ENCODE data around the gene TMEM196.
"Not testable (repeated sequence)": the region's sequence is repeated elsewhere in the genome, so short reads cannot be mapped to it uniquely, and the experiment has no call there.

TMEM196 gene

DNA sequence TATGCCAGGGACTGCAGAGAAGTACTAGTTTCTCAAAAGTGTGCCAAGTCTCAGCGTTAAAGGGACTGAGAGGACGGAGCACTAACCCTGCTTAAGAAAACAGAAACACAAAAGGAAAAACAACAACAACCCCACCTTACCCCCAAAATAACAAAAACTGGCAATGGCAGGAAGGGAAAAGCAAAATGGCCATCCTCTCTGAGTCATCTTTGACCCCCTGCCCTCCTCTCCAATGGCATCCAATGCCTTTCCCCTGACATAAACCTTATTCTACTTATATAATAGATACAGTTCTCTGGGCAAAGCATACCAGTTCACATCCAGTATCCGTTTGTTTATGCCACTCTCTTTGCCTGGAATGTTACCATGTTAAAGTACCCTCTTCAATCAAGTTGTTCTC, 66.2 kb downstream of the TMEM196 start:
- DNase-seq (ENCODE audit: low spot score) = no peak

DNA sequence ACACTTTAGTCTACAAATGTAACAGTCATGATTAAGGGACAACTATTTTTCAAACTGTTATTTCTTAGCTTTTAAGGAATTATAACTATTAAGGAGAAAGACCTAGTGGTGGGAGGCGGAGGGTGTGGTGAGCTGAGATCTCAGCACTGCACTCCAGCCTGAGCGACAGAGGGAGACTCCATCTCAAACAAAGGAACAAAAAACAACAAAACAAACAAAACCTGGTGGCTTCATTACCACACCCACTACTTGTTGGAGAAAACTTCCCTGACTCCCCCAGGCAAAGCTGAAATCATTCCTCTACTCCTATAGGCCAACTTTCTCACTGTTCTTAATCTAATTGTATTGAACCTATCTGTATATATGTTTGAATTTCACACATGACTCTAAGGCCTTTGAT, 67.8 kb downstream of the TMEM196 start:
- no peak for DNase-seq (ENCODE audit: low spot score)

DNA sequence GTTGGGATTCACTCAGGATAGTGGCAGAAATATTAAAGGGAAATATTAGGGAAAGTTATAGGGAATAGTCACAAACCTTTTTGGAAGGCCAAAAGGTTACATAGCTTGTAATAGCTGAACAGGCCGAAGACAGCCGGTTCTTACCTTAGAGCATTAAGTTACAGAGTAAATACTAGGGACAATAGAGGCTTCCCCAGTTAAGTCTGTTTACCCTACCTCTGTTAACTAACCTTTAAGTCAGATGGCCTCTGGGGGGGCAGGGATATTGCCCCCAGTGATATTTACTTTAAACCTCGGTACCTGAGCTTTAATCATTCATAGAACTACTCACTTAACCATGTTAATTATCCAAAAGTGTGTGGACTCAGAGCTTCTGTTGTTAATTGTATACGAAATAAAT, 71.9 kb downstream of the TMEM196 start:
- no peak for DNase-seq (ENCODE audit: low spot score)

DNA sequence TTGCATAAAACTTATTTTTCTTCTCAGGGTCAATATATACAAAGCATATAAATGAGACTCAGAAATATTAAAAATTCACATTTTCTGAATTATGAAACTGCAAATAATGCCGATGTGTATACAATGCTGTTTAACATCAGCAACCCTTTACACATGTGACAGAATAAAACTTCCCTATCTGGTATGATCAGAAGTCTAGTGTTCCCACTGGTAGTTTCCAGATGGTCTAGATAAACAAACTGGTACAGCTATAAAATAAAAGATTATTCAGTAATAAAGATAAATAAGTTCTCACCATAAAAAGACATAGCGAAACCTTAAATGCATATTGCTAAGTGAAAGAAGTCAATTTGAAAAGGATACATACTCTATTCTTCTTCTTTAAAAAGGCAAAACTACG, 72.5 kb downstream of the TMEM196 start:
- no peak for DNase-seq (ENCODE audit: low spot score)

DNA sequence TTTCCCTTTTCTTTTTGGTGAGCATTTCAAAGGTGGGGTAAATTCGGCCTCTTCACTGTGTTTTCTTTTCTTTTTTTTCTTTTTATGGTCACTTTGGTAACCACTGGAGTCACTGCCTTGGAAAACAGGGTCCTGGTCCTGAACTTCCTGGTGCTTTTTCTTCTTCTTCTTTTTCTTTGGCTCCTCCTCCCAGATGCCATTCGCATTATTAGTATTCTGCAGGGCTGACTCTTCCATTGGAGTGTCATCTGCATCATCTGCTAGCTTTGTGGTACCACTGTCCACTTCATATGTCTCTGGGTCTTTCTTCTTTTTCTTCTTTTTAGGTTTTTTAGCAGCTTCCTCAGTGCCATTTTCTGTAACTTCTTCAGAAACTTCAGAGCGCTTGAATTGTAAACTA, 75.1 kb downstream of the TMEM196 start:
- no peak for DNase-seq (ENCODE audit: low spot score)

DNA sequence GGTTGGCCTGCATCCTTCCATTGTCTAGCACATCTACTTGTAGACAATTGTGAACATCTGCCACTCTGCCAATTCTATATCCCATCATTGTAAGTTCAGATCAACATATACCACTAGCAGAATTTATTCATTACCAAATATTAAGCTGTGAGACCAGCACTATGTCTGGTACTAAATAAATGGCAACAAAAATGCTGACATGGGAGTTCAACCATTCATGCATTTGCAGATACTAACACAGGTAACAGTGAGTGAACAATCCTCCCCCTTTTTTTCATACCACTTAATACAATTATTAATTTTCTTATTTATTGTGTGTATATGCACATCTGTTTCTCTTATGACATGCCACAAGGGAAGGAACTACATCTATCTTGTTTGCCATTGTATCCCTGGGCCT, 76.5 kb downstream of the TMEM196 start:
- no peak for DNase-seq (ENCODE audit: low spot score)

DNA sequence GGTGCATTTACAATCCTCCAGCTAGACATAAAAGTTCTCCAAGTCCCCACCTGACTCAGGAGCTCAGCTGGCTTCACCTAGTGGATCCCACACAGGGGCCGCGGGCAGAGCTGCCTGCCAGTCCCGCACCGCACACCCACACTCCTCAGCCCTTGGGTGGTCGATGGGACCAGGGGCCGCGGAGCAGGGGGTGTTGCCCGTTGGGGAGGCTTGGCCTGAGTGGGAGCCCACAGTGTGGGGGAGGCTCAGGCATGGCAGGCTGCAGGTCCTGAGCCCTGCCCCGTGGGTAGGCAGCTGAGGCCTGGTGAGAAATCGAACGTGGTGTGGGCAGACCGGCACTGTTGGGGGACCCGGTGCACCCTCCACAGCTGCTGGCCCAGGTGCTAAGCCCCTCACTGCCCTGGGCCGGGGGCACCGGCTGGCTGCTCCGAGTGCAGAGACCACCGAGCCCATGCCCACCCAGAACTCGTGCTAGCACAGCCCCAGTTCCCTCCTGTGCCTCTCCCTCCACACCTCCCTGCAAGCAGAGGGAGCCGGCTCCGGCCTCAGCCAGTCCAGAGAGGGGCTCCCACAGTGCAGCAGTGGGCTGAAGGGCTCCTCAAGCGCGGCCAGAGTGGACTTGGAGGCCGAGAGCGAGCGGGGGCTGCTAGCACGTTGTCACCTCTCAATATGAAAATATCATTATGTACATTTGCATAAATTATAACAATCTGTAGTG, 81.1 kb downstream of the TMEM196 start:
- DNase-seq (ENCODE audit: low spot score) = no peak

DNA sequence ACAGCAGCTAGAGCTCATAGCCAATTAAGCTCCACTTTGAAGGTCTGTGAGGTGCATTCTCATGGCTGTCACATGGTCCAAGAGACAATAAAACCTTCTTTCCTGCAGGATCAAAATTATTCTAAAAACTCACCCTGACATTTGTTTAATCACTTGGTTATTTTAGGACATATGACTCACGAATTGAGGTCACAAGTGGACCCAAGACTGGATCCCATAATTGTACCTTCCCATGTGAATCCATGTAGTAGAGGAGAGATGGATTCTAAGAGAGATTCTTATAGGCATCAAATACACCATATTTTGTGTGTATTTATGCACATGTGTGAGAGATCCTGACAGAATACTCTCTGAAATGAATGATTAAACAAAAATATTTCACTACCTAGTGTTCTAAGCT, 82.7 kb downstream of the TMEM196 start:
- DNase-seq (ENCODE audit: low spot score) = no peak

DNA sequence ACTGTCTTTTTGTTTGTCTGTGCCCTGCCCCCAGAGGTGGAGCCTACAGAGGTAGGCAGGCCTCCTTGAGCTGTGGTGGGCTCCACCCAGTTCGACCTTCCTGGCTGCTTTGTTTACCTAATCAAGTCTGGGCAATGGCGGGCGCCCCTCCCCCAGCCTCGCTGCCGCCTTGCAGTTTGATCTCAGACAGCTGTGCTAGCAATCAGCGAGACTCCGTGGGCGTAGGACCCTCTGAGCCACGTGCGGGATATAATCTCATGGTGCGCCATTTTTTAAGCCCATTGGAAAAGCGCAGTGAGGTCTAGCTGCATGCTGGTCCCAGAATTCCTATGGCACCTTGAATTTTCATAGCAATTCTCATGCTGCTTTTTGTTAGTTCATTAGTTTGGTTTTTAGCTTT, 84.3 kb downstream of the TMEM196 start:
- not testable (repeated sequence) for DNase-seq (ENCODE audit: low spot score)

DNA sequence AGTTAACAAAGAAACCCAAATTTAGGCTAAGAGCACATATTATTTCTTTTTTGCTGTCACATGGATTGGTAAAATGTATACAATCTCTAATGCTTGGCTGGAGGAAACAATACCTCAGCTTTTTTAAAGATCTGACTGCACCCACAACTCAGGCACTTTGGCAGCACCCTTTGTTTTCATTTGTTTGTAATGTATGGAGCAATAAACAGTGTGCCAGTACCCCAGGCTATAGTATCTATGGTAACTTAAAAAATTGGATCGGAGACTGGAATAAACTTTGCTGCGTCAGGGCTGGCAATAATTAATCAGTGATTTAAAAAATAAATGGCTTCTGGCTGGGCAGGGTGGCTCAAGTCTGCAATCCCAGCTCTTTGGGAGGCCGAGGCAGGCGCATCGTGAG, 91.8 kb downstream of the TMEM196 start:
- no peak for DNase-seq (ENCODE audit: low spot score)

DNA sequence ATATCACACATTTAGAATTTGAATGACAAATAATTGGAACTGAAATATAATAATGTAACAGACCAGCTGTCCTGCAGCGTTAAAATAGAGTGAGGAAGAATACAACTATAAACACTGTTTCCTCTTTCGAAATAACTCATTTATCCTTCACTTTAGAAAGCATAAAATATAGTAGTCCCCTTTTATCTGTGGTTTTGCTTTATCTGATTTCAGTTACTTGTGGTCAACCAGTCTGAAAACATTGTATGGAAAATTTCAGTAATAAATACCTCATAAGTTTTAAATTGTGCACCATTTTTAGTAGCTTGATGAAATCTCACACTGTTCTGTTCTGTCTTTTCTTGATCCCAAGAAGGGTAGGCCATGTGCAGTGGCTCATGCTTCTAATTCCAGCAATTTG, 96.2 kb downstream of the TMEM196 start:
- DNase-seq (ENCODE audit: low spot score) = no peak

DNA sequence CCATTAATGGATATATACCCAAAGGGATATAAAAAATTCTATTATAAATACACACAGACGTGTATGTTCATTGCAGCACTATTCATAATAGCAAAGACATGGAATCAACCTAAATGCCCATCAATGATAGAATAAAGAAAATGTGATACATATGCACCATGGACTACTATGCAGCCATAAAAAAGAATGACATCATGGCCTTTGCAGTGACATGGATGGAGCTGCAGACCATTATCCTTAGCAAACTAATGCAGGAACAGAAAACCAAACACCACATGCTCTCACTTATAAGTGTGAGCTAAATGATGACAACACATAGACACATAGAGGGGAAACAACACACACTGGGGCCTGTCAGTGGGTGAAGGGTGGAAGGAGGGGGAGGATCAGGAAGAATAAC, 97.6 kb downstream of the TMEM196 start:
- no peak for DNase-seq (ENCODE audit: low spot score)

DNA sequence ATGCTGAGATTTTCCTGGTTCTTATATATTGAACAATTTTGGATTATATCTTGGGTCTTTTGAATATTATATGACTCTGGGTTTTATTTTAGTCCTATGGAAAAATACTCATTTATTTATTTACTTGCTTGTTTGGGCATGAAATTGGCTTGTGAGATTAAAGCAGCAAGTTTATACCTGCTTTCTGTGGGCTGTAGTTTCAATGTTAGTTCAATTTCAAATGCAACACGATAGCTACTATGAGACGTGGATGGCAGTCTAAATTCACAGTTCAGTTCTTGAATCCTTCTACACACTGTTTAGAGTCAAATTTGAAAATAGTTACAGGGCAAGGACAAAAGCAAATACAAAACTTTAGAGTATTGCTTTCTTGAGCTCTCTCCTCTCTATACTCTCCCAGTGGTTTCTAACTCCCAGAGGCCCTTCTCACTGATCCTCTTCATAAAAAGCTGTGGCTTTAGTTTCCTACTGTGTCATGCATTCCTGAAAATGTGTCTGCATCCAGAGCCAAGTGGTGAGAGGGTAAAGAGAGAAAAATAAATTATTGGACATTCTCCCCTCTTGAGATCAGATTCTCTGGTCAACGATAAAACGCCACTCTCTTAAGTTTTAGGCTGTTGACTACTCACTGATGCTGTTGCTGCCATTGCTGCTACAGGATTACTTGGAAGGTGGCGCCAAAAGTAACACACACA, 99.0 kb downstream of the TMEM196 start:
- DNase-seq (ENCODE audit: low spot score) = no peak

DNA sequence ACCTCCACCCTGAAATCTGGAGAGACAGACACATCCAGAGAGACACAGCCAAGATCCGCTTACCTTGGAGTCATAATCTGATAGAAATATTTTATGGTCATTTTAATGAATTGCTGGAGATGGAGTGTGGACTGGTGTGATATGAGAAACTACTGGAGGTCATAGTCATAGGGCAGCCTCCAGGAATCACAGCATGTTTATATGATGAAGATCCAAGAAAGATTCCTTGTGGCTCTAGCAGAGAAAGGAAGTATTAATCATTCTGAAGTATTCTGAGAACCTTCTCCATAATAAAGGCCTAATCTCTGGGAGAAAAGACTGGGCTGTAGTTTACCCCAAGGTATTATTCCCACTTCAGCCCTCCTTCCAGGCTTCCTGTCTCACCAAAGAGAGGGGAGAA, 102.6 kb downstream of the TMEM196 start:
- DNase-seq (ENCODE audit: low spot score) = no peak
